ENCODE results near the gene FBXL14. TPM values are rescaled to one million over a fixed set of nuclear protein-coding genes. Genes with fewer than 3 reads are reported as not detected.

The FBXL14 gene
- total and polyA plus RNA-seq, 9 of the 15 experiments (the other 6 are each of a cell fraction or from before 2014, with no cell fraction given) = 0.13 to 9.8 (median 3.3) TPM

GRCh38 chr12:1629338-1630132, 35.2 kb upstream of the FBXL14 start:
- Histone ChIP-seq H2AFZ (ENCODE audit: low read depth, low read length) (no peak overlapping the region), H3K9ac (ENCODE audit: insufficient read depth in 1 of 2, low read depth in 2 of 2, low read length in 2 of 2) (no peak overlapping the region), H3K4me3 (no peak overlapping the region), H3K9me1 (ENCODE audit: control insufficient read depth, insufficient read depth, low read length) (no peaks in the 10 kb centered on the region), H3K79me2 (ENCODE audit: control insufficient read depth, insufficient read depth, low read length) (no peaks in the 10 kb centered on the region), H3K4me1 (replicated peaks in 1 of 2; ENCODE audit: control insufficient read depth in 2 of 2, insufficient read depth in 2 of 2, low read length in 2 of 2) (peaks cover 0 to 17% of the 10 kb centered on the region in 2 experiments; a peak in 3 of 5 replicates), H3K4me2 (ENCODE audit: insufficient read depth, low read length) (no peak overlapping the region), H3K9me3 (replicated peaks; ENCODE audit: control insufficient read depth, insufficient read depth, low read depth, low read length) (no peaks in the 10 kb centered on the region), H4K20me1 (replicated peaks; ENCODE audit: control insufficient read depth, insufficient read depth, low read length) (no peaks in the 10 kb centered on the region), H3K27me3 (ENCODE audit: control insufficient read depth in 2 of 2, insufficient read depth in 2 of 2, low read length in 2 of 2) (no peaks in the 10 kb centered on the region), H3K27ac (ENCODE audit: extremely low read depth, low read depth, low read length) (no peak overlapping the region), H3K36me3 (ENCODE audit: control insufficient read depth, insufficient read depth, low read length) (no peaks in the 10 kb centered on the region)
- in situ Hi-C loops (cut with MboI) = no loop called here
- TF ChIP-seq SMAD3 (CRISPR knock-in tag; conservative IDR thresholded peaks at IDR 0.05) (no peak), ESRRA (IDR thresholded peaks at IDR 0.05; ENCODE audit: borderline replicate concordance, low read depth) (no peak), SREBF1 (IDR thresholded peaks at IDR 0.05; ENCODE audit: borderline replicate concordance, low read depth, low read length) (no peak), ZNF830 (CRISPR knock-in tag; IDR thresholded peaks at IDR 0.05) (no peak), TSC22D4 (tag; IDR thresholded peaks at IDR 0.05) (no peak), CGGBP1 (CRISPR knock-in tag; IDR thresholded peaks at IDR 0.05) (no peak), ZNF668 (CRISPR knock-in tag; IDR thresholded peaks at IDR 0.05) (no peak), RBM39 (optimal IDR thresholded peaks at IDR 0.05; ENCODE audit: low read depth, low read length) (no peak), CEBPB (tag; IDR thresholded peaks at IDR 0.05) (no peak), TOE1 (IDR thresholded peaks at IDR 0.05; ENCODE audit: borderline replicate concordance) (no peak), TOE1 (CRISPR knock-in tag; IDR thresholded peaks at IDR 0.05; ENCODE audit: borderline replicate concordance, low read depth) (no peak)
- WGBS (ENCODE audit: insufficient coverage, low coverage, missing lambda C conversion rate) = 54% methylated on average over 4 of the region's 32 CpGs
- no peak for ATAC-seq
- ChIA-PET POLR2A (no interaction called here), CTCF (ENCODE audit: low intra/inter-chr PET ratio) (no interaction called here)
- no TSS peak for BruUV-seq (replicated peaks)
- intact Hi-C loops (cut with micrococcal nuclease) = no loop called here
- FAIRE-seq = no peak
- no peak for DNase-seq (ENCODE audit: extremely low read depth in 1 of 4, low spot score in 3 of 4)
